Measurements from ENCODE around the gene ARMC5. TPM values are rescaled to one million over a fixed set of nuclear protein-coding genes. Genes with fewer than 3 reads are reported as not detected.

The ARMC5 gene, protein sequence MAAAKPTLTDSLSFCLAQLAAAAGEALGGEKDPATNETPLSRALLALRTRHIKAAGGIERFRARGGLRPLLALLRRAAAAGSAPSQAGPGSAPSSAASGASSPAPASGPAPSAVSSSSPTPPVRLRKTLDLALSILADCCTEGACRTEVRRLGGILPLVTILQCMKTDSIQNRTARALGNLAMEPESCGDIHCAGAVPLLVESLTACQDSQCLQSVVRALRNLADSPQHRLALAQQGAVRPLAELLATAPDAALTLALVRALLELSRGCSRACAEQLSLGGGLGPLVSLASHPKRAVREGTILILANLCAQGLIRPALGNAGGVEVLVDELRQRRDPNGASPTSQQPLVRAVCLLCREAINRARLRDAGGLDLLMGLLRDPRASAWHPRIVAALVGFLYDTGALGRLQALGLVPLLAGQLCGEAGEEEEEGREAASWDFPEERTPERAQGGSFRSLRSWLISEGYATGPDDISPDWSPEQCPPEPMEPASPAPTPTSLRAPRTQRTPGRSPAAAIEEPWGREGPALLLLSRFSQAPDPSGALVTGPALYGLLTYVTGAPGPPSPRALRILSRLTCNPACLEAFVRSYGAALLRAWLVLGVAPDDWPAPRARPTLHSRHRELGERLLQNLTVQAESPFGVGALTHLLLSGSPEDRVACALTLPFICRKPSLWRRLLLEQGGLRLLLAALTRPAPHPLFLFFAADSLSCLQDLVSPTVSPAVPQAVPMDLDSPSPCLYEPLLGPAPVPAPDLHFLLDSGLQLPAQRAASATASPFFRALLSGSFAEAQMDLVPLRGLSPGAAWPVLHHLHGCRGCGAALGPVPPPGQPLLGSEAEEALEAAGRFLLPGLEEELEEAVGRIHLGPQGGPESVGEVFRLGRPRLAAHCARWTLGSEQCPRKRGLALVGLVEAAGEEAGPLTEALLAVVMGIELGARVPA
- 10 to 100 TPM in 1 of 4 donors, 1 to 10 TPM in 3; 4.7 to 14.2 (median 8.7) TPM for total RNA-seq

GRCh38 chr16:31458844-31459686 lies at the start of gene ARMC5:
Gene ARMC5, plus strand, starts transcription at chr16:31459501. Its CDS starts 24 bp downstream, at chr16:31459525.
- peak; percentile 91 for ATAC-seq
- H3K4me1 ChIP-seq = peaks cover 0 to 60% (median 39%) of the 10 kb centered on the region in 3 donors
- peak within 1 kb of the TSS; percentile 66 to 67 for H3K4me3 ChIP-seq
- H3K9me3 ChIP-seq = no peaks in the 10 kb centered on the region
- no peaks in the 10 kb centered on the region for H3K27me3 ChIP-seq
- TF ChIP-seq, protein P1, sequence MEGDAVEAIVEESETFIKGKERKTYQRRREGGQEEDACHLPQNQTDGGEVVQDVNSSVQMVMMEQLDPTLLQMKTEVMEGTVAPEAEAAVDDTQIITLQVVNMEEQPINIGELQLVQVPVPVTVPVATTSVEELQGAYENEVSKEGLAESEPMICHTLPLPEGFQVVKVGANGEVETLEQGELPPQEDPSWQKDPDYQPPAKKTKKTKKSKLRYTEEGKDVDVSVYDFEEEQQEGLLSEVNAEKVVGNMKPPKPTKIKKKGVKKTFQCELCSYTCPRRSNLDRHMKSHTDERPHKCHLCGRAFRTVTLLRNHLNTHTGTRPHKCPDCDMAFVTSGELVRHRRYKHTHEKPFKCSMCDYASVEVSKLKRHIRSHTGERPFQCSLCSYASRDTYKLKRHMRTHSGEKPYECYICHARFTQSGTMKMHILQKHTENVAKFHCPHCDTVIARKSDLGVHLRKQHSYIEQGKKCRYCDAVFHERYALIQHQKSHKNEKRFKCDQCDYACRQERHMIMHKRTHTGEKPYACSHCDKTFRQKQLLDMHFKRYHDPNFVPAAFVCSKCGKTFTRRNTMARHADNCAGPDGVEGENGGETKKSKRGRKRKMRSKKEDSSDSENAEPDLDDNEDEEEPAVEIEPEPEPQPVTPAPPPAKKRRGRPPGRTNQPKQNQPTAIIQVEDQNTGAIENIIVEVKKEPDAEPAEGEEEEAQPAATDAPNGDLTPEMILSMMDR (IDR thresholded peaks at IDR 0.05) = peak in 3 of 4 experiments; percentile 59 to 87 (median 65)
- peak; percentile 79 to 82 for TF ChIP-seq POLR2A (IDR thresholded peaks at IDR 0.05)
- TF ChIP-seq EP300 (IDR thresholded peaks at IDR 0.05) = peak; percentile 29
- peak; percentile 86 for TF ChIP-seq POLR2AphosphoS5 (IDR thresholded peaks at IDR 0.05)
- H3K27ac ChIP-seq = peak within 1 kb of the TSS; percentile 84 to 100 (median 95)
- WGBS, 2 donors (ENCODE audit: low coverage in 1 of 2) = 0% methylated on average over 4 to 10 of the region's 91 CpGs
- H3K36me3 ChIP-seq = peaks cover 0 to 33% of the 10 kb centered on the region in 2 donors

GRCh38 chr16:31410082-31410481 lies 49.2 kb upstream of the ARMC5 start:
- no peak overlapping the region for H3K27ac ChIP-seq
- H3K4me3 ChIP-seq = no peak overlapping the region
- ATAC-seq = no peak
- TF ChIP-seq POLR2A (IDR thresholded peaks at IDR 0.05) (no peak), POLR2AphosphoS5 (IDR thresholded peaks at IDR 0.05) (no peak), EP300 (IDR thresholded peaks at IDR 0.05) (no peak)
- TF ChIP-seq, protein P1 (IDR thresholded peaks at IDR 0.05) = no peak
- 61 to 84% methylated on average over 4 to 6 of the region's 9 CpGs for WGBS, 2 donors (ENCODE audit: low coverage in 1 of 2)
- peaks cover 26% of the 10 kb centered on the region for H3K27me3 ChIP-seq
- H3K36me3 ChIP-seq = no peaks in the 10 kb centered on the region
- H3K4me1 ChIP-seq = no peaks in the 10 kb centered on the region
- H3K9me3 ChIP-seq = no peaks in the 10 kb centered on the region

GRCh38 chr16:31411024-31411844 lies 48.1 kb upstream of the ARMC5 start:
- no peak for ATAC-seq
- H3K27me3 ChIP-seq = peaks cover 26% of the 10 kb centered on the region
- WGBS, 2 donors (ENCODE audit: low coverage in 1 of 2) = 58% methylated on average over 6 of the region's 22 CpGs; no CpG with 5 or more reads in 1 of the 2 donors
- H3K4me3 ChIP-seq = no peak overlapping the region
- H3K36me3 ChIP-seq = no peaks in the 10 kb centered on the region
- no peak for TF ChIP-seq EP300 (IDR thresholded peaks at IDR 0.05)
- no peak for TF ChIP-seq POLR2A (IDR thresholded peaks at IDR 0.05)
- TF ChIP-seq POLR2AphosphoS5 (IDR thresholded peaks at IDR 0.05) = no peak
- TF ChIP-seq, protein P1 (IDR thresholded peaks at IDR 0.05) = no peak
- H3K9me3 ChIP-seq = no peaks in the 10 kb centered on the region
- H3K27ac ChIP-seq = no peak overlapping the region
- H3K4me1 ChIP-seq = no peaks in the 10 kb centered on the region

GRCh38 chr16:31412750-31413149 lies 46.6 kb upstream of the ARMC5 start:
- WGBS, 2 donors (ENCODE audit: low coverage in 1 of 2) = 64% methylated on average over 4 of the region's 10 CpGs; no CpG with 5 or more reads in 1 of the 2 donors
- Histone ChIP-seq H3K9me3 (peaks cover 0 to 5% (median 0%) of the 10 kb centered on the region in 3 donors), H3K27me3 (peaks cover 36% of the 10 kb centered on the region), H3K27ac (no peak overlapping the region), H3K36me3 (no peaks in the 10 kb centered on the region), H3K4me1 (no peaks in the 10 kb centered on the region), H3K4me3 (no peak overlapping the region)
- no peak for TF ChIP-seq POLR2A (IDR thresholded peaks at IDR 0.05)
- TF ChIP-seq, protein P1 (IDR thresholded peaks at IDR 0.05) = no peak
- TF ChIP-seq EP300 (IDR thresholded peaks at IDR 0.05) = no peak
- no peak for TF ChIP-seq POLR2AphosphoS5 (IDR thresholded peaks at IDR 0.05)
- ATAC-seq = no peak
